ENCODE data around the gene IFFO2.
"Not testable (repeated sequence)": the region's sequence is repeated elsewhere in the genome, so short reads cannot be mapped to it uniquely, and the experiment has no call there.

Gene IFFO2

GRCh38 chr1:18871401-18872070, 84.9 kb downstream of the IFFO2 start:
- DNase-seq: no peak

GRCh38 chr1:18870957-18871356, 85.5 kb downstream of the IFFO2 start:
- DNase-seq: no peak

- DNase-seq: not testable (repeated sequence)
Observed at GRCh38 chr1:18870595-18870865, 85.9 kb downstream of the IFFO2 start.

- no peak for DNase-seq
Observed at GRCh38 chr1:18869847-18870594, 86.5 kb downstream of the IFFO2 start.

- no peak for DNase-seq
Observed at GRCh38 chr1:18868801-18869424, 87.6 kb downstream of the IFFO2 start.

GRCh38 chr1:18868354-18868753, 88.1 kb downstream of the IFFO2 start:
- no peak for DNase-seq

- DNase-seq: no peak
Observed at GRCh38 chr1:18866846-18867245, 89.6 kb downstream of the IFFO2 start.

GRCh38 chr1:18866314-18866713, 90.2 kb downstream of the IFFO2 start:
- no peak for DNase-seq

GRCh38 chr1:18865176-18865575, 91.3 kb downstream of the IFFO2 start:
- no peak for DNase-seq

GRCh38 chr1:18861590-18861989, 94.9 kb downstream of the IFFO2 start:
- no peak for DNase-seq

- DNase-seq: no peak
Observed at GRCh38 chr1:18861082-18861481, 95.4 kb downstream of the IFFO2 start.

- no peak for DNase-seq
Observed at GRCh38 chr1:18859560-18859959, 96.9 kb downstream of the IFFO2 start, which contains the start of gene TAS1R2. Gene TAS1R2 (minus strand): TSS chr1:18859660. CDS start chr1:18859660, 0 bp downstream.

GRCh38 chr1:18858070-18858688, 98.3 kb downstream of the IFFO2 start:
- DNase-seq: no peak

- no peak for DNase-seq
Observed at GRCh38 chr1:18856435-18856834, 100.0 kb downstream of the IFFO2 start.

- DNase-seq: no peak
Observed at GRCh38 chr1:18855573-18855972, 100.9 kb downstream of the IFFO2 start.

- no peak for DNase-seq
Observed at GRCh38 chr1:18854331-18855025, 102.0 kb downstream of the IFFO2 start.

Data from kidney glomerular epithelial cell (primary cell).